Measurements from ENCODE around the gene TSPYL4.

The TSPYL4 gene

GRCh38 chr6:116218172-116218633 lies 35.7 kb downstream of the TSPYL4 start:
- Mint-ChIP-seq H3K9me3 (no peaks in the 10 kb centered on the region), H3K4me3 (no peak overlapping the region), H3K27me3 (no peaks in the 10 kb centered on the region), H3K27ac (no peak overlapping the region), H3K4me1 (peaks cover 7% of the 10 kb centered on the region), H3K36me3 (peaks cover 3% of the 10 kb centered on the region)

- H3K27ac Mint-ChIP-seq, result peak overlapping the region; percentile 62
- no peak overlapping the region for H3K4me3 Mint-ChIP-seq
- H3K27me3 Mint-ChIP-seq, result no peaks in the 10 kb centered on the region
- H3K9me3 Mint-ChIP-seq, result no peaks in the 10 kb centered on the region
- H3K4me1 Mint-ChIP-seq, result peaks cover 7% of the 10 kb centered on the region
- H3K36me3 Mint-ChIP-seq, result no peaks in the 10 kb centered on the region
These were observed 36.8 kb downstream of the TSPYL4 start for GRCh38 chr6:116217069-116217468.

GRCh38 chr6:116215414-116215813 lies 38.5 kb downstream of the TSPYL4 start:
- Mint-ChIP-seq H3K4me3 (no peak overlapping the region), H3K36me3 (no peaks in the 10 kb centered on the region), H3K27me3 (no peaks in the 10 kb centered on the region), H3K27ac (no peak overlapping the region), H3K4me1 (peaks cover 7% of the 10 kb centered on the region), H3K9me3 (no peaks in the 10 kb centered on the region)

- H3K4me1 Mint-ChIP-seq, result peaks cover 7% of the 10 kb centered on the region
- no peaks in the 10 kb centered on the region for H3K9me3 Mint-ChIP-seq
- no peaks in the 10 kb centered on the region for H3K27me3 Mint-ChIP-seq
- H3K27ac Mint-ChIP-seq, result no peak overlapping the region
- no peak overlapping the region for H3K4me3 Mint-ChIP-seq
- no peaks in the 10 kb centered on the region for H3K36me3 Mint-ChIP-seq
These were observed 39.2 kb downstream of the TSPYL4 start for GRCh38 chr6:116214681-116215080.

- no peaks in the 10 kb centered on the region for H3K27me3 Mint-ChIP-seq
- H3K9me3 Mint-ChIP-seq, result no peaks in the 10 kb centered on the region
- H3K27ac Mint-ChIP-seq, result no peak overlapping the region
- H3K4me1 Mint-ChIP-seq, result no peaks in the 10 kb centered on the region
- H3K36me3 Mint-ChIP-seq, result no peaks in the 10 kb centered on the region
- no peak overlapping the region for H3K4me3 Mint-ChIP-seq
These were observed 43.0 kb downstream of the TSPYL4 start for GRCh38 chr6:116210750-116211425.

GRCh38 chr6:116210316-116210715 lies 43.6 kb downstream of the TSPYL4 start:
- Mint-ChIP-seq H3K4me3 (no peak overlapping the region), H3K9me3 (no peaks in the 10 kb centered on the region), H3K36me3 (no peaks in the 10 kb centered on the region), H3K27me3 (no peaks in the 10 kb centered on the region), H3K27ac (no peak overlapping the region), H3K4me1 (no peaks in the 10 kb centered on the region)

- Mint-ChIP-seq H3K4me1 (no peaks in the 10 kb centered on the region), H3K27me3 (no peaks in the 10 kb centered on the region), H3K27ac (no peak overlapping the region), H3K9me3 (no peaks in the 10 kb centered on the region), H3K36me3 (no peaks in the 10 kb centered on the region), H3K4me3 (no peak overlapping the region)
These were observed 45.7 kb downstream of the TSPYL4 start for GRCh38 chr6:116208056-116208785.

- H3K4me1 Mint-ChIP-seq, result no peaks in the 10 kb centered on the region
- H3K9me3 Mint-ChIP-seq, result no peaks in the 10 kb centered on the region
- no peak overlapping the region for H3K4me3 Mint-ChIP-seq
- H3K36me3 Mint-ChIP-seq, result no peaks in the 10 kb centered on the region
- H3K27ac Mint-ChIP-seq, result no peak overlapping the region
- H3K27me3 Mint-ChIP-seq, result no peaks in the 10 kb centered on the region
These were observed 47.5 kb downstream of the TSPYL4 start for GRCh38 chr6:116206231-116206903.

GRCh38 chr6:116205281-116205680 lies 48.6 kb downstream of the TSPYL4 start:
- H3K4me3 Mint-ChIP-seq, result no peak overlapping the region
- H3K36me3 Mint-ChIP-seq, result no peaks in the 10 kb centered on the region
- H3K27me3 Mint-ChIP-seq, result no peaks in the 10 kb centered on the region
- no peaks in the 10 kb centered on the region for H3K4me1 Mint-ChIP-seq
- no peaks in the 10 kb centered on the region for H3K9me3 Mint-ChIP-seq
- no peak overlapping the region for H3K27ac Mint-ChIP-seq

- Mint-ChIP-seq H3K9me3 (no peaks in the 10 kb centered on the region), H3K4me1 (no peaks in the 10 kb centered on the region), H3K27ac (no peak overlapping the region), H3K36me3 (peaks cover 5% of the 10 kb centered on the region), H3K27me3 (no peaks in the 10 kb centered on the region), H3K4me3 (no peak overlapping the region)
These were observed 52.3 kb downstream of the TSPYL4 start for GRCh38 chr6:116201538-116201937.

GRCh38 chr6:116200619-116201249 lies 53.1 kb downstream of the TSPYL4 start:
- H3K36me3 Mint-ChIP-seq, result peaks cover 5% of the 10 kb centered on the region
- no peaks in the 10 kb centered on the region for H3K9me3 Mint-ChIP-seq
- no peak overlapping the region for H3K27ac Mint-ChIP-seq
- H3K4me3 Mint-ChIP-seq, result no peak overlapping the region
- H3K4me1 Mint-ChIP-seq, result no peaks in the 10 kb centered on the region
- H3K27me3 Mint-ChIP-seq, result no peaks in the 10 kb centered on the region

Data from activated naive CD4-positive, alpha-beta T cell treated with anti-CD3 and anti-CD28 coated beads, Interleukin-2, amount 50 U/mL, for 24 hours (primary cell).